IPS-11a (cell line): ENCODE data around the gene BCAR3.
"Not testable (repeated sequence)": the region's sequence is repeated elsewhere in the genome, so short reads cannot be mapped to it uniquely, and the experiment has no call there.

Experiments
- H3K4me3 ChIP-seq: one replicate; pipeline ENCODE4 v1.5.1; 2013; ENCODE audit warnings: low read depth, low read length, control low read depth

BCAR3 gene

GRCh38 chr1:93670141-93670540 lies 11.5 kb downstream of the BCAR3 start:
- H3K4me3 ChIP-seq = no peak overlapping the region

GRCh38 chr1:93669369-93669768 lies 12.3 kb downstream of the BCAR3 start:
- H3K4me3 ChIP-seq = no peak overlapping the region

DNA sequence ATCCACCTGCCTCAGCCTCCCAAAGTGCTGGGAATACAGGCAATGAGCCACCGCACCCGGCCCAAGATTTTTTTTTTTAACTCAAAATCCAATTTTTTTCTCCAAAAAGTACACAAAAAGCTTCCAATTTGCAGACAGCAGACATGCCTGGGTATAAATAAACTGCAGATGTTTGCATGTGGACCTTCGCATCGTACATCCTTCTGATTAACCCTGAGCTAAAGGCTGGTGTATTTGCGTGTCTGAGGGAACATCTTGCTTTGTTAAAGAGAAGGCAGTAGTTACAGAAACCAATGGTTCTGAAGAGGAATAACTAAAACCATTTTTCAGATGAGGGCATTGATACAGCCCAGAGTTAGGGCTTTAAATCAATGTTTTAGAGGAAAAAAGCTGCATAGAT lies 12.7 kb downstream of the BCAR3 start:
- no peak overlapping the region for H3K4me3 ChIP-seq

DNA sequence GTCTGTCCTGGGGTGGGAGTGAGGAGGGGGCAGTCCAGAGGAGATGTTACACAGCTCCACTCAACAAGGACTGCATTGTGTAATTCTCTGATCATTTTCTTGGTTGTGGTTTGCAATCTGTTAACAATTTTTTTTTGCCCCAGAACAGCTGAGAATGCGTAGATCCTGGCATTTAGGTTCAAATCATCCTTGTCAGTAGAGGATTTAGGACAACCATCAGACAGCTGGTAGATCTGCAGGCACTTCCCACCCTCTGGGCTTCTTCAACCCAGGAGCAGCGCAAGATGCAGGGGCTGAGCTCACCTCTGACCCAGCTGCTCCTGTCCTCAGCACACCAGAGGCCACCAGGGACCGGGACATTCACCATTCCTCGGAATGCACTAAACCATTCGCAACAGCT lies 13.5 kb downstream of the BCAR3 start:
- no peak overlapping the region for H3K4me3 ChIP-seq

- no peak overlapping the region for H3K4me3 ChIP-seq
Observed at GRCh38 chr1:93667642-93668041, 14.0 kb downstream of the BCAR3 start.

- no peak overlapping the region for H3K4me3 ChIP-seq
Observed at GRCh38 chr1:93666613-93667384, 14.8 kb downstream of the BCAR3 start.

DNA sequence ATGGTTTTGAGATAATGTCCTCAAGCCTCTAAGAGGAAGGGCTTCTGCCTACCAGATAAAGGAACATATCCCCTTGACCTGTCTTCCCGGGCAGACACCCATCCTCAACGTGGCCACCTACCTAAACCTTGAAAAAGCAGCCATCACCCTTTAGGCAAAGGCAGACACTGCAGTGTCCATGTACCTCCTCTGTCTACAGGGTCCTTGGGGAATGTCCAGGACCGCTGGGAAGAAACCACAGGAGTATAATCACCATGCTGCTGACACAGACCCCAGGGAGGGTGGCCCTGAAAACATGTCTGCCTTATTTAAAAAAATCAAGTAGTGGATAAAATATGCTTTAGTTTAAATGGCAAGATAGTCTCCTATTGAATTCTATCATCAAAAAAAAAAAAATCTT lies 16.6 kb downstream of the BCAR3 start:
- H3K4me3 ChIP-seq = no peak overlapping the region

GRCh38 chr1:93663208-93663614 lies 18.4 kb downstream of the BCAR3 start:
- H3K4me3 ChIP-seq = no peak overlapping the region

DNA sequence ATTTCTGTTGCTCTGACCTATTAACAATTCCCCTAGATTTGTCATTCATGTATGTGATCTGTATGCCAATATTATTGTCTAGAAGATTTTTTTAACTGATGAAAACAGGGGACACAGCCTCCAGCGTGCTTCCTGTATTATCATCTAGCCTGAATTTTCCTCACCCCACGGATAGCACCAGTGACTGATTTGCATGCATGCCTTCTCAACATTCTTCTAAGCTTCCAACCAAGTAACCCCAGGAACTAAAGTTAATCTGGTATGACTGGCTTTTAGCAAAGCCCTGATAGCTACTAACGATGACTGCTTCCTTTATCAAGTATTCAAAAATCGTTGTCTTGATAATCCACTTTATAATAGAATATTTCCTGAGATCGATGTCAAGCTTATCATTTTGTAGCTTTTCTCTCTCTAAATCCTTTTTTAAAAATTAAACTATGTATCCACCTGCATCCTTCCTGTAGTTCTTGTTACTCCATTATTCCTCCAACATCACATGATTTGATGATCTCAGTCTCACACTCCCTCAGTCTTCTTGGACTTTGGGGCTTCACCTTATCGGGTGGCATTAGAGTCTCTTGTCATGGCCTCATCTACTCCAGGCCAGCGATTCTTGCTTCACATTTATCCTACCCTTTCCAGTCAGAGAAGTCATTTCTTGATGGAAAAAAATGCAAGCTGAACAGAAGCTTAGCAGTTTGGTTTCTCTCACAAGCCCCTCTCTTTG lies 19.0 kb downstream of the BCAR3 start:
- no peak overlapping the region for H3K4me3 ChIP-seq

GRCh38 chr1:93661829-93662474 lies 19.7 kb downstream of the BCAR3 start:
- no peak overlapping the region for H3K4me3 ChIP-seq

- not testable (repeated sequence) for H3K4me3 ChIP-seq
Observed at GRCh38 chr1:93661341-93661740, 20.3 kb downstream of the BCAR3 start.

DNA sequence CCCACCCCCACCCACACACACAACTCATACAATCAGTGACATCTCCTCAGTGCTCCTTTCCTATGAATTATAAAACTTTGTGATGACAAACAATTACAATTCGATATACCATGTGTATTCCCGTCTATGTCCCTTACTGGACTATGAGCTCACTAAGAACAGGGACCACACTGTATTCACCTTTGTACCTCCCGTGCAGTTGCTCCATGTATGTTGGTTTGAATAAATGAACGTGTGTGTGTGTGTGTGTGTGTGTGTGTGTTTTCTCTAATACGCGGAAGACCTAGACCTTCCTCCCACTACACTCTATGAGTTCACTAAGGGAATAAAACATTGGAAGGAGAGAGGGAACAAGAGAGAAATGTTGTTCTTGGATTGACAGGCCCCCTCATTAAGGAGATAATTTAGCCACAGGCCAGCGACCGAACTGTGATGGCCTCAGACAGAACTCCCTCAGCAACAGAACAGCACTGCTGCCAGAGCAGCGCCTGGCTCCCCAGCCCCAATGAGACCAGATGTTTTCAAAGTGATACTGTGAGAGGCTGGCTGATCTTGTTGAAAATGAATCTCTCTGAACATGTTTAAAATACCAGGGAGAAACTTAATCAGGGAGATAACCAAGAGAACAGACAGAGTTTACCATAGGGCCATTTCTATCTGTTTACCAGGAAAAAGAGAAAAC lies 21.7 kb downstream of the BCAR3 start:
- no peak overlapping the region for H3K4me3 ChIP-seq

DNA sequence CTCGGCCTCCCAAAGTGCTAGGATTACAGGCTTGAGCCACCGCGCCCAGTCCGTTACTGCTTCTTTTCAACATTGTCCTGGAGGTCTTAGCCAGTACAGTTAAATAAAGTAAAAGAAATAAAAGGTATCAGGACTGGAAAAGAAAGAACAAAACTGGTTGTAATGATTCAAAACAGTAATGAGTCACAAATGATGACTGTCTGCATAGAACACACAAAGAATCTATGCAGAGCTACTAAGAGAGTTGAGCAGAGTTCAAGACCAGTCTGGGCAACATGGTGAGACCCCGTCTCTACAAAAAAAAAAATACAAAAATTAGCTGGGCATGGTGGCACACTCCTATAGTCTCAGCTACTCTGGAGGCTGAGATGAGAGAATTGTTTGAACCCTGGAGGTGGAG lies 23.4 kb downstream of the BCAR3 start:
- no peak overlapping the region for H3K4me3 ChIP-seq

GRCh38 chr1:93656491-93656890 lies 25.1 kb downstream of the BCAR3 start:
- no peak overlapping the region for H3K4me3 ChIP-seq

- no peak overlapping the region for H3K4me3 ChIP-seq
Observed at GRCh38 chr1:93653656-93654055, 28.0 kb downstream of the BCAR3 start.

- H3K4me3 ChIP-seq = no peak overlapping the region
Observed at GRCh38 chr1:93652323-93652949, 29.2 kb downstream of the BCAR3 start.

- no peak overlapping the region for H3K4me3 ChIP-seq
Observed at GRCh38 chr1:93651695-93652094, 29.9 kb downstream of the BCAR3 start.

DNA sequence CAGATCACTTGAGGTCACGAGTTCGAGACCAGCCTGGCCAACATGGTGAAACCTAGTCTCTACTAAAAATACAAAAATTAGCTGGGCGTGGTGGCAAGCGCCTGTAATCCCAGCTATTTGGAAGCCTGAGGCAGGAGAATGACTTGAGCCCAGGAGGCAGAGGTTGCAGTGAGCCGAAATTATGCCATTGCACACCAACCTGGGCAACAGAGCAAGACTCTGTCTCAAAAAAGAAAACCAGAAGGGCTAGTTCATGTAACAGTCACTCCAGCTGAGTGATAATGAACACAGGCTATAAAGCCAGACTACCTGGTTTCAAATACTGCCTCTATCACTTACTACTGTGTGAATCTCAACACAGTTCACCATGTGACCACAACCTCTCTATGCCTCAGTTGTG lies 31.5 kb downstream of the BCAR3 start:
- H3K4me3 ChIP-seq = not testable (repeated sequence)

DNA sequence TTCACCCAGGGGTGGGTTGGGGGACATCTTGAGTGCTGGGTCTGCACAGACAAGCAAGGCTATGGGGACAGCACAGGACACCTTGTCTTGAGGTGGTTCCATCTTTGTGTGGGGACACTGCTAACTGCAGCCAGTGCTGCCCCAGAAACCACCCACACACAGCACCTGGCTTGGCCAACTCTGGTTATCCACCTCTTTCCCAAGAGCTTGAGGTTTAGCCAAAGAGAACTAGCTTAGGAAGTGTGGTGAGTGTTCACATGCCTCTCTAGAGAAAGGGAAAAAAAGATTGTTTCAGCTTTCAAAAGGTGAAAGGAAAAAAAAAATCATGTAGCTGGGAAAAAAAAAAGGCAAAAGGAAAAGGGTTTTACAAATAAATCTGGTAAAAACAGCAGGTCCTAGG lies 32.4 kb downstream of the BCAR3 start:
- no peak overlapping the region for H3K4me3 ChIP-seq

DNA sequence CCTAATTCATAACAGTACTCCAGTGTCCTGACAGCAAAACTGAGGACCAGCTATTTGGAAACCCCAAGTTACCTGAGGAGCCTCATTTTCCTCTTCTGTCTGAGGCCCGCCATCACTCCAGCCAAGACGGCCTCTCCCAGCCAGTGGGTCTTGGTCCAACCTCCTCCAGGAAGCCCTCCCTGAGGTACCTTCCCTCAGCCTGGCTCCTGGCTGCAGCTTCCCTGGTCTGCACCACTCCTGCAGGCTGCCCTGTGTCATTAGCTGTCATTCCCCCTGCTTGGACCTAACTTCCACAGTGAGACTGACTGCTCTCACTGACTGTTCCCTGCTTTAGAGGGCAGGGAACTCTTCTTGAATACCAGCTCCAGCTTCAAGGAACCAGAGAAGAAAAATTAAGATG lies 33.0 kb downstream of the BCAR3 start:
- H3K4me3 ChIP-seq = no peak overlapping the region

DNA sequence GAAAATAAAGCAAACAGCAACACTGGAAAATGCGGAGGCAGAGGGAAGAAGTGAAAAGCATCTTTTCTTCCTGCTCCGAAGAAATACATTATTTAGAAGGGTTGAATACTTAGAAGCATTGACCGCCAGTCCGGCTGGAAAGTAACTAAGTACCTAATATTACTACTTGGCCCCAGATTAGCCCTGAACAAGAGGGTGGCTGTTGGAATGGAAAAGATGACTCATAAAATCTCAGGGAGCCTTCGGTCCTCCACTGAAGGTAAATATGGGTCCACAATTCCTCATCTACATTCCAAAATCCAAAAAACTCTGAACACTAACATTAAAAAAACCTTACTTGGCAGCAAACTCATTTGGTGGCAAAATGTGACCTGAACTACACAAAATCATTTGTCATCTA lies 40.1 kb downstream of the BCAR3 start:
- H3K4me3 ChIP-seq = no peak overlapping the region
